Stimulated activated CD8-positive, alpha-beta memory T cell treated with anti-CD3 and anti-CD28 coated beads, Interleukin-4, amount 100 ng/mL, for 48 hours (primary cell): ENCODE measurements around the gene FCGR3B.
"Not testable (repeated sequence)": the region's sequence is repeated elsewhere in the genome, so short reads cannot be mapped to it uniquely, and the experiment has no call there.

Experiments
- DNase-seq: peaks from one replicate; pipeline ENCODE4 v3.0.0-alpha.2; 2020

Gene FCGR3B

DNA sequence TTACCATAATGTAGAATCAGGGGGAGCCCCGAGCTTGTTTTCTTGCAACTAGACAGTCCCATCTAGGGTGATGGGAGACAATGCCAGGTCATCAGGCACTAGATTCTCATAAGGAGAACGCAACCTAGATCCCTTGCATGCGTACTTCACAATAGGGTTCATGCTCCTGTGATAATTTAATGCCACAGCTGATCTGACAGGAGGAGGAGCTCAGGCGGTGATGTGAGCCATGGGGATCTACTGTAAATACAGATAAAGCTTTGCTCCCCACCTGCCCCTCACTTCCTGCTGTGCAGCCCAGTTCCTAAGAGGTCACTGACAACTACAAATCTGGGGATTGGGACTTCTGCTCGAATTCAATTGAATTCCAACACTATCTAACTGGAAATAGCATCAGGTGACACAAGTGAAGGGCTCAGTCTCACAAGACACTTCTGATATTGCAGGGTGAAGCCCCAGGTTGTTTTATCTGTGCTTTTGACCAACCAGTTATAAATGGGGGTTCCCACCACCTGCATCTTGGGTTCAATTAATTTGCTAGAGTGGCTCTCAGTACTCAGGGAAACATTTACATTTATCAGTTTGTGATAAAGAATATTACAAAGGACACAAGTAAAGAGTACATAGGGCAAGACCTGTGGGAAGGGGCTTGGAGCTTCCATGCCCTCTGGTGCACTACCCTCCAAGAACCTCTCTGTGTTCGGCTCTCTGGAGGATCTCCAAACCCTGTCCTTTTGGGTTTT lies 7.4 kb upstream of the FCGR3B start:
- not testable (repeated sequence) for DNase-seq

DNA sequence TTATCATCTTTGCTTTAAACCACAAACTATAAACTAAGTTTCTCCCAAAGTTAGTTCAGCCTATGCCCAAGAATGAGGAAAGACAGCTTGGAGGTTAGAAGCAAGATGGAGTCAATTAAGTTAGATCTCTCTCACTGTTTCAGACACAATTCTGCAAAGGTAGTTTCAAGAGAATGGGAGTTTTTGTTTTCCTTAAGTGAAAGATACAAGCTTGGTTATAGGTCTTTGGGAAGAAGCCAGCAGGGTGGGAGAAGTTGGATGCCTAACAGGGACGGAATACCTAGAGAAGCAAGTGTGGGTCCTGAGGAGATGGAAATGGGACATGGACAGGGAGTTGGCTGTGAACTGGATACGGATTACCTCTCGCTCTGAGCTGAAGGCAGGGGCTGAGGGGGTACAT lies 6.0 kb upstream of the FCGR3B start:
- not testable (repeated sequence) for DNase-seq

DNA sequence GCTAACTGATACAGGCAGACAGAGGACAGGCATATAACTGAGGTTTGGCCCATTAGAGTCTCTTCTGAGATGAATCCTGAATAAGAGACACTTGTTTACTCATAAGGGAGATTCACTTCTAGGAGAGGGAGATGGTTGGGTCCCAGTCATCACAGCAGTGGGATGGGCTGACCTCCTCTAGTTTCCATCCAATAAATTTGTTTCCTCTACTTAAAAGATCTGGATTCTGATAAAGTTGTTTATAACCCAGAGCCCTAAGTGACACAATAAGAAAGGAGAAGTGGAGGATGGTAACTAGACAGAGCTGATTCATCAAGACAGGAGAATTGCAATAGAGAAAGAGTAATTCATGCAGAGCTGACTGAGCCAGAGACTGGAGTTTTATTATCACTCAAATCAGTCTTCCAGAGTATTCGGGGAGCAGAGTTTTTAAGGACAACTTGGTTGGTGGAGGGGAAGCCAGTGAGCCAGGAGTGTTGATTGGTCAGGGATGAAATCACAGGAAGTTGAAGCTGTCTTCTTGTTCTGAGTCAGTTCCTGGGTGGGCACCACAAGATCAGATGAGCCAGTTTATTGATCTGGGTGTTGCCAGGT lies 5.3 kb upstream of the FCGR3B start:
- not testable (repeated sequence) for DNase-seq

DNA sequence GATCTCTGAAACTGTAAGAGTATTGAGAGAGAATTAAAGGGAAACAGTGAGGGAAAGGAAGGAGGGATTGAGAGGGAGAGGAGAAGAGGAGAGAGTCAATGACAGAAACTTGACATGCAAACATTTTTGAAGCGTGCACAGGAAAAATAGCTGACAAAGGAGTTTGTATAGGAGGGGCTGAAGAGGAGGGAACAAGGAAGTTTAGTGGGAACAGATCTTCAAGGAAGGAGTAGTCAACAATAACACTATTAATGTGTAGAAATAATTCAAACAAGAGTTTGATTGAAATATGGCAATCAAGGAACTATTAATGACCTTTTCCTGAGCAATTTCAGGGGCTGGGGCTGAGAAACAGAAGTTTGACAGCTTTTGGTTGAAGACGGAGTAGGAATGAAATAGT lies 4.0 kb upstream of the FCGR3B start:
- not testable (repeated sequence) for DNase-seq

DNA sequence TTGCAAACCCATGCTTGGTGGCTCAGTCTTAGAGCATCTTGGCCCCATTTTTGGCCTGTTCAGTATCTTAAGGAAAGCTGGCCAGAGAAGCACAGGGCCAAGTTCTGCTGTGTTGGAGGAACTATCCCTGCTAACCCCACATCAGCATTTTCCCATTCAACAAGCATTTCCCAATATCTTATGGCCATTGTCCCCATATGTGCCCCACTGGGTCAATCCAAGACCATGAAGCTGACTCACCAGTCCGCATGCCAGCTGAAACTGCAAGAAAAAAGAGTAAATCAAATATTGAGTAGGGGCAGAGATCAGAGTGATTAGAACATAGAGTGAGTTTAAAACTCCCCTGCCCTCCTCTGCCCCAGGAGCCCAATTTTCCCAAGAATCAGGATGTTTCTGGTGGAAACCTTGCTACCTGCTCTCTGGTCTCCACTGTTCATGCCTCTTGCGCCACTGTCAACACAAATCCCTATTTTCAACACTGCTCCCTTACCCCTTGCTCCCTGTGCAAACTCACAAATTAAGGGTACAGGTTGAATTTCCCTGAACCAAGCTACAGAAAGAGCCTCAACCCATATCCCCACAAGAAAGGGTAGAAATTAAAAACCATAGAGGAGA lies 741 bp downstream of the FCGR3B start:
- DNase-seq = not testable (repeated sequence)

DNA sequence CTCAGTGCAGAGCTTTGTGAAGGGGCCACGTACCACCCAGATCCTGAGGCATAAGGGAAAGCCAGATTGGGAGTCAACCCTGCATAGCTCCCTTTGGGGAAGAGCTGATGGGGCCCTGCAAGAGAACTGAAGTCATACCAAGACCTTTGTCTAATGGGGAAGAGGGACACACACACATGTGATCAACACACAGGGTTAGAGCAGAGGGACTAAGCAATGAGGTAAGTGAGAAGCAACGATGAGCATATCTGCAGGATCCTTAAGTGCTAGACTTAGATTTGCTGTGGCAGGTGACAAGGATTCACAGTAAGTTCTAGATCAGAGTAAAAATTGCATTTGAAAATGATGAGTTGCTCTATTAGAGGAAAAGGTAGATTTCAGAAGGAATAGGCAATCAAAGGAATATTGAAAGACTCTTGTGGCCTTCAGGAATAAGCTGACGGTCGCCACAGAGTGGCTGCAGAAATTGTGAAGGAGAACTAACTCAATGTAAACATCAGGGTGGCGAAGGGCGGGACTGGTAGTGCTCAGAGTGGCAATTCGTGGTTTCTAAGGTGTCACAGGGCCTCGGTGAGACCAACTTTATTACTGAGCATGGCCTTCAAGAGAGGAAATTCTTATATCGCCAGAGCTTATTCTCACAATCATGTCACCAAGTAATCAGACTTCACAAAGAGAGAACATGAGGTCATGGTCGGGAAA lies 4.4 kb downstream of the FCGR3B start:
- DNase-seq = not testable (repeated sequence)

DNA sequence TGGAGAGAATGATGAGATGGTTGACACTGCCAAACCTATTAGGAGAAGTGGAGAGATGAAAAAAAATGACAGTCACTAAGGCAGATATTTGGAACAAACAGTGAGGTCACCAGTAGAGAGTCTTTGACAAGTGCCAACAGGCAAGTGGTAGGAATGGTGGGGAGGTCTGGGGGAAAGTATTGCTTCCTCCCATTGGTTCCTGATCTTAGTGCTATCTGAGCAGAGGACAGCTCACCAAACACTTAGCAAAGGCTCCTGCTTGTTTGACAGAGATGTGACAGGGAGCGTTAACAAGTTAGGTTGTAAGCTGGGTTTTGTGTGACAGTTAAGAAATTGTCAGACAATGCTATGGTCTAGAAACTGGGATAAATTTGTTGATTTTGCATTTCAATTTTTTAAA lies 6.4 kb downstream of the FCGR3B start:
- DNase-seq = not testable (repeated sequence)

DNA sequence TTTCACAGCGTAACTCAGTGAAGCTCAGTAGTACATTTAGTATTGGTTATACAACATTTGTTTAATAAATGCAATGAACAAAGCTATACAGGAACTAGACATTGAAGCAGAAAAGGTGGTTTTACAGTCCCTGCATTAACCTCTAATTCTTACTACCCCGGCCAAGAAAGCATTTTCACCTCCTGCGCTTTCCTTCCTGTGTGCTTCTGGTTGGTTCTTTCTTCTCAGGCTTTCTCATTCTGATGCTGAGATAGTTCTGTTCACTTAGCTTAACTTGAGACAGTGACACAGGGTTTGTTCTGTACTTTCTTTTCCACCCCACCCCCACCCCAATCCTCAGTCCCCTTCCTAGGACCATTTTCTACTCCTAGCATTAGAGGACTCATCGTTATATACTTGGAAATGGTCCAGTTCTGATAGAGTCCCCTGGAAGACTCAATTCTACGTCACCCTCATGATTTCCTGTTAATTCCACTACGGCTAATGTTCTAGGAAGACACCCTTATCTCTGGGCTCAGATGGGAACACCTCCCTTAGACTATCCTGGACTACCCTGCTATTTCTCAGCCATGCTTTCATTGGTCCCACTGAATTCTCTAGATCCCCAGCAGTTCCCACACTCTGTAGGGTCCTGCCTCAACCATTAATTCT lies 7.5 kb downstream of the FCGR3B start:
- not testable (repeated sequence) for DNase-seq

DNA sequence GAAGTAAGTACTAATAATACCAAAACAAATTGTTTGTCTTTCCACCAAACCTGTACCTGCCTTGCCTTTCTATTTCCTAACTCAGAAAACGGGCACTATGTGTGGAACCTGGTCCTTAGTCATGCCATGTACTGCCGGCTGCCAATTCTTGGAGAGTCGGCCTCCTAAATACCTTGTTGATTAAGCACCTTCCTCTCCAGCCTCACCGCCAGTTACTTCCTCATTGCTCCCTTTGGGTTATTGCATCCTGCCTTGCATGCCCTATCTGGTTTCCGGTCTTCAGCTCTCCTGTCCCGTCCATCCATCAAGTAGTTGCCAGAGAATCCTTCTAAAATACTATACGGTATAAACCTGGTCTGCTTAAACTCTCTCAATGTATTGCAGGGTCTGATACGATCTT lies 8.9 kb downstream of the FCGR3B start:
- not testable (repeated sequence) for DNase-seq

DNA sequence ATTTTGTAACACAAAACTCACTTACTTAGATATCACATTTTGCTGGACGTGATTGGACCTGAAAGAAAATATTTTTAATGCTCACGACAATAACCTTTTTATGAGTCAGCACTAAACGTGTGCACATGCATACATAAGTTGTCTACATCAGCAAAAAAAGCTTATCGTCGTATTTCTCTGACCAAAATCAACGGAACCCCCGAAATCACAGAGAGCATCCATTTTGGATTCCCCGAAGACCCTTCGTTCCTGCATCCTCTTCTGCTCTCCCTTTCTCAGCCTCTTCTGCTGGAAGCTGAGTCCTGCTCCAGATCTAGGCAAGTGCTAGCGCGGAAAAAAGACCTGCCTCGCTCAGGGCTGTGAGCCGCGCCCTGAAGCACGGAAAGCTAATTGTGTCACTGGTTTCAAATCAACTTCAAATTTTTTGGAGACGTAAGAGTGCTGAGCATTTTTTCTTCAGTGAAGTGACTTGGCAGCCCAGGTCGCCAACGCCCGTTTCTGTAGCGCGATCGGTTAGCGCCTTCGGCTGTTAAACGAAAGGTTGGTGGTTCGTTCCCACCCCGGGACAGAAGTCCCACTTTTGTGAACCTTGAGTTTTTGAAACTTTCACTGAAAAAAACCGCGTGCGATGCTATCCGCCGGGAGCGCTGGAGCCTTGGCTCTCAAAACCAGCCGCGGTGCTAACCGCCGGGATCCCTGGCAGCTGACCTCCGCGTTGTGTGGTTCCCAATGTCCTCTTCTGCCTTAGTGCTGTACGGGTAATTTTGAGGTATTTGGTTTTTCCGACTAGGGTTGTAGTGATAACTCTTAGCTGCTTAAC lies 9.6 kb downstream of the FCGR3B start:
- peak; percentile 95 for DNase-seq

DNA sequence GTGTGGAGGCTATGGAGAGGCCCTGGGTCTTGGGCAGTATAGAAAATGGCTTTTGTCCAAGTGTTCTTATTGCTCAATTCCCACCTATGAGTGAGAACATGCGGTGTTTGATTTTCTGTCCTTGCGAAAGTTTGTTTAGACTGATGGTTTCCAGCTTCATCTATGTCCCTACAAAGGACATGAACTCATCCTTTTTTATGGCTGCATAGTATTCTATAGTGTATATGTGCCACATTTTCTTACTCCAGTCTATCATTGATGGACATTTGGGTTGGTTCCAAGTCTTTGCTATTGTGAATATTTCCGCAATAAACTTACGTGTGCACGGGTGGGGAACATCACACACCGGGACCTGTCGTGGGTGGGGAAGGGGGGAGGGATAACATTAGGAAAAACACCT lies 10.6 kb downstream of the FCGR3B start:
- DNase-seq = not testable (repeated sequence)

DNA sequence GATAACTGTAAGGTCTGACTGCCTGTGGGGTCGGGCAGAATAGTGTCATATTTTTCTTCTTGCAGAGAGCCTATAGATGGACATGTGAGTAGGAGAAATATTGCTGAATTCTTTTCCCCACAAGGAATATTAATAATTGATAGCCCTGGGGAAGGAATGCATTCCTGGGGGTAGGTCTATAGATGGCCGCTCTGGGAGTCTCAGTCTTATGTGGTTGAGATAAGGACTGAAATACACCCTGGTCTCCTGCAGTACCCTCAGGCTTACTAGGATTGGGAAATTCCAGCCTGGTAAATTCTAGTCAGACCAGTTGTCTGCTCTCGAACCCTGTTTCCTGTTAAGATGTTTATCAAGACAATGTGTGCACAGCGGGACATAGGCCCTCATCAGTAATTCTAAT lies 12.5 kb downstream of the FCGR3B start:
- DNase-seq = not testable (repeated sequence)

DNA sequence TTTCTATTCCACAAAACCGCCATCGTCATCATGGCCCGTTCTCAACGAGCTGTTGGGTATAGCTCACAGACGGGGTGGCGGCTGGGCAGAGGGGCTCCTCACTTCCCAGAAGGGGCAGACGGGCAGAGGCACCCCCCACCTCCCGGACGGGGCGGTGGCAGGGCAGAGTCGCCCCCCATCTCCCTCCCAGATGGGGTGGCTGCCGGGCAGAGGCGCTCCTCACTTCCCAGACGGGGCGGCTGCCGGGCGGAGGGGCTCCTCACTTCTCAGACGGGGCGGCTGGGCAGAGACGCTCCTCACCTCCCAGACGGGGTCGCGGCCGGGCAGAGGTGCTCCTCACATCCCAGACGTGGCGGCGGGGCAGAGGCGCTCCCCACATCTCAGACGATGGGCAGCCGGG lies 14.6 kb downstream of the FCGR3B start:
- not testable (repeated sequence) for DNase-seq

DNA sequence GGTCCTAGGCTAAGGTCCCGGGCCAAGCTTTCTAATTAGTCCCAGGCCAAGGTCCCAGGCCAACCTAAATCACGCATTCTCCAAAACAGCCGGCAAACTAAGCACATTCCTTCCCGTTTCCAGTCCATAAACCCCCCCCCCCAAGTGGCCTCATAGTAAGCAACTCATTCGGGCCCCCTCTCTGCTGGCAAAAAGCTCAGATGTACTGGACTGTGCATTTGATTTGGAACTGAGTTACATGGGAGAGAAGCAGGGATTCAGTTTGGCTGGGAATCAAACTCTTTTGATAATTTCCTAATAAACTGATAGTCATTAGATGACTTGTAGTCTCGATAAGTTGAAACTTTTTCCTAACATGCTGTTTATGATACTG lies 17.8 kb downstream of the FCGR3B start:
- DNase-seq = not testable (repeated sequence)

DNA sequence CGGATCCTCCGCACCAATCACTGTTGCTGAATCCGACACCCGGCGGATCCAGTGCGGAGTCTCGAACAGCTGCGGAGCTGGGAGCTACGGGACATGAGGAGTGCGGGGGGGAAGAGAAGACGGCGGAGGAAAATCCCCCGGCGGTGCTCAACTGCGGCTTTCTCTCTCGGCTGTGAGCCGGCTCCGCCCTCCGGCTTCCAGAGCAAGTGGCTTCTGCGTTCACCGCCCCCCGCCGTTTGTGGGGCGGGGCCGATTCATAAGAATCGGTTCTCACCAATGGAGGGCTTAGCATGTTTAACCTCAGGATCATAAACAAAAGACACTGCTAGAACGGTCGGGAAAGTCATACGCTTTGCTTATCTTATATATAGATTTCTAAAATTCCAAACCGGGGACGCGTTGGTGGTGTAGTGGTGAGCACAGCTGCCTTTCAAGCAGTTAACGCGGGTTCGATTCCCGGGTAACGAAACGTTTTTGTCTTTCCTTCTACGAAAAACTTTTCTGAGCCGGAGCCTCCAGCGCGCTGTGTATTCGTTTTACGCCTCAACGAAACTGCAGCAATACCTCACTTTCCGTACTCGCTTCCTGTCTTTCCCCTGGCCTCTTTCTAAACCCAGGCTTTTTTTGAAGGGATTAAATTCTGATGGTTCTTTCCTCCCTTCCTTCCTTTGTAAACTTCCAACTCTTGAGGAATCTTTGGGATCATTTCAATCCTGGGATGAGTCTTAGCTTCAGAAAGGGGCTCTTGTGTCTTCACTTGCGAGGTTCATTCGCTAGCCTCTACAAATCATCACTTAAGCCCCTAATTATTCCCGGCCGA lies 18.4 kb downstream of the FCGR3B start:
- DNase-seq = peak; percentile 91

DNA sequence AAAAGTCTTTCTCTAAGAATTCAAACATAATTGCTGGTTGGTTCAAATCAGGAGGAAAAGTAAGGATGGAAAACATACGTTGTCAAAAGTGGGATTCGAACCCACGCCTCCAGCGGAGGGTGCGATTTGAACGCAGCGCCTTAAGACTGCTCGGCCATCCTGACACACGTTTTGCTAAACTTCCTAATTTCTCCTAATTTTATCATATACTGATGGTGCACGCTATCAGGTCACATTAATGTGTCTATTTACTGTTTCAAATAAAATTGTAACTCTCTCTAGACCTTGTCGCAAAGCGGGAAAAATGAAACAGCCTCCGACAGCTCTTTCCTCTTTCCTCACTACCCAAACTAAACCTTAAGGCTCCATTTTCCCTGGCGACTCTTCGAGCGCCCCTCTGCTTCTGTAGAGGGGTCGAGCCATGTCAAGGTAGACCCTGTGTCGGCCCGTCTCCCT lies 19.1 kb downstream of the FCGR3B start:
- DNase-seq = peak; percentile 56

DNA sequence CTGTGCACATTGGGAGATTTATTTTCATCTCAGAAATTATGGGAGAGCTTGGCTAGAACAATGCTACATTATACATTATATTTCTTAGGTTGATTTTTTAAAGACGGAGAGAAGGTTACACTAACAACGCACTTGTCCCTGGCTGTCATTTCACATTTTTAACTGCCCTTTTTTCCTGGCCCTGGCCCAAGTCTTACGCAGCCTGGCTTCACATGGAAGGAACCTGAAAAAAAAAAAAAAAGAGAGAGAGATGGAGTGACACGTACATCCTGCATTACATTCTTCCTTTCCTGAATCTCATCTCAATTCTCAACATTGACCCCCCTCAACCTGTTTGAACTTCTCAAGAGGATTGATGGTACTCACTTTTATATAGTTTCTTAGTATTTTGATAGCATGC lies 20.8 kb downstream of the FCGR3B start:
- not testable (repeated sequence) for DNase-seq

DNA sequence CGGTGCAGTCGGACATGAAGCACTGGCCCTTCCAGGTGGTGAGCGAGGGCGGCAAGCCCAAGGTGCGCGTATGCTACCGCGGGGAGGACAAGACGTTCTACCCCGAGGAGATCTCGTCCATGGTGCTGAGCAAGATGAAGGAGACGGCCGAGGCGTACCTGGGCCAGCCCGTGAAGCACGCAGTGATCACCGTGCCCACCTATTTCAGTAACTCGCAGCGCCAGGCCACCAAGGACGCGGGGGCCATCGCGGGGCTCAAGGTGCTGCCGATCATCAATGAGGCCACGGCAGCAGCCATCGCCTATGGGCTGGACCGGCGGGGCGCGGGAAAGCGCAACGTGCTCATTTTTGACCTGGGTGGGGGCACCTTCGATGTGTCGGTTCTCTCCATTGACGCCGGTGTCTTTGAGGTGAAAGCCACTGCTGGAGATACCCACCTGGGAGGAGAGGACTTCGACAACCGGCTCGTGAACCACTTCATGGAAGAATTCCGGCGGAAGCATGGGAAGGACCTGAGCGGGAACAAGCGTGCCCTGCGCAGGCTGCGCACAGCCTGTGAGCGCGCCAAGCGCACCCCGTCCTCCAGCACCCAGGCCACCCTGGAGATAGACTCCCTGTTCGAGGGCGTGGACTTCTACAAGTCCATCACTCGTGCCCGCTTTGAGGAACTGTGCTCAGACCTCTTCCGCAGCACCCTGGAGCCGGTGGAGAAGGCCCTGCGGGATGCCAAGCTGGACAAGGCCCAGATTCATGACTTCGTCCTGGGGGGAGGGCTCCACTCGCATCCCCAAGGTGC lies 24.2 kb downstream of the FCGR3B start:
- DNase-seq = not testable (repeated sequence)

DNA sequence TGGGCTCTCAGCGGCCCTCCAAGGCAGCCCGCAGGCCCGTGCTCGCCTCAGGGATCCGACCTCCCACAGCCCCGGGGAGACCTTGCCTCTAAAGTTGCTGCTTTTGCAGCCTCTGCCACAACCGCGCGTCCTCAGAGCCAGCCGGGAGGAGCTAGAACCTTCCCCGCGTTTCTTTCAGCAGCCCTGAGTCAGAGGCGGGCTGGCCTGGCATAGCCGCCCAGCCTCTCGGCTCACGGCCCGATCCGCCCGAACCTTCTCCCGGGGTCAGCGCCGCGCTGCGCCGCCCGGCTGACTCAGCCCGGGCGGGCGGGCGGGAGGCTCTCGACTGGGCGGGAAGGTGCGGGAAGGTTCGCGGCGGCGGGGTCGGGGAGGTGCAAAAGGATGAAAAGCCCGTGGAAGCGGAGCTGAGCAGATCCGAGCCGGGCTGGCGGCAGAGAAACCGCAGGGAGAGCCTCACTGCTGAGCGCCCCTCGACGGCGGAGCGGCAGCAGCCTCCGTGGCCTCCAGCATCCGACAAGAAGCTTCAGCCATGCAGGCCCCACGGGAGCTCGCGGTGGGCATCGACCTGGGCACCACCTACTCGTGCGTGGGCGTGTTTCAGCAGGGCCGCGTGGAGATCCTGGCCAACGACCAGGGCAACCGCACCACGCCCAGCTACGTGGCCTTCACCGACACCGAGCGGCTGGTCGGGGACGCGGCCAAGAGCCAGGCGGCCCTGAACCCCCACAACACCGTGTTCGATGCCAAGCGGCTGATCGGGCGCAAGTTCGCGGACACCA lies 25.0 kb downstream of the FCGR3B start:
- DNase-seq = not testable (repeated sequence)
